ENCODE data around the gene VPS9D1.
"Not testable (repeated sequence)": the region's sequence is repeated elsewhere in the genome, so short reads cannot be mapped to it uniquely, and the experiment has no call there.

VPS9D1 gene

DNA sequence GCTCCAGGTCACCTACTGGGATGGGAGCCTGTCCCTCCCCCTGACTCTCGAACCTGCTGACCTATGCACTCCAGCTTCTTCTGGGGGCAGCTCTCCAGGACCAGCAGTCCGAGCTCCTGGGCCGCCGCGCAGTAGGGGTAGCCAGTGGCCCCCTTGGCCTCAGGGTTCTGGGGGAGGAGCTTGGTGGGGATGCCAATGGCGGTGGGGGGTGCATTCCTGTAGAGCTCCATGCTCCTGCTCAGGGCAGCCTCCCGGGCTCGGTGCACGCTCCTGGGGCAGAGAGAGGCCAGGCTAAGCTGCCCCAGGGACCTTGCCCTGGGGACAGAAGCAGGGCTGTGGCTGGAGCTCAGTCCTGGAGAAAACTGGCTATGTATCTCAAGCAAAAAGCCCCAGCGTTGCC, 11.5 kb downstream of the VPS9D1 start:
- DNase-seq = no peak

DNA sequence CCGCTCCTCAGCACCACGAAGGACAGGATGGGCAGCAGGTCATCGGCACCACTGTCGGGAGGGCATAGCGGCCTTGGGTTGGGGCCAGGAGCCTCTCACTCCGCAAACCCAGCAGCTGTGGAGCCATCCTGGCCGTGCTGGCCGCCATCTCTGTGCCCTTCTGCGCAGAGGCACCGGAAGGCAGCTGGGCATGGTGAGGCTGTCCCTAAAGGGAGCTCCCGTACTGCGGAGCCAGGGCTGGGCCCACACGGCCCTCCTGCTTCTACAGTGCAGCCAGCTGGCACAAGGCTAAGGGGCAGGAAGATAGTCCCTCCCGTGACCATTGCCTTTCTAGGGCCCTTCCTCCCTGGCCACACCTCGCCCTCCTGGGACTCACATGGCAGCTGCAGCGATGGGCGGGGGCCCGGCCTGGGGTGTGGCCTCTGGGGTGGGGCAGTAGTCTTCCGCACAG, 12.2 kb downstream of the VPS9D1 start:
- DNase-seq = no peak

DNA sequence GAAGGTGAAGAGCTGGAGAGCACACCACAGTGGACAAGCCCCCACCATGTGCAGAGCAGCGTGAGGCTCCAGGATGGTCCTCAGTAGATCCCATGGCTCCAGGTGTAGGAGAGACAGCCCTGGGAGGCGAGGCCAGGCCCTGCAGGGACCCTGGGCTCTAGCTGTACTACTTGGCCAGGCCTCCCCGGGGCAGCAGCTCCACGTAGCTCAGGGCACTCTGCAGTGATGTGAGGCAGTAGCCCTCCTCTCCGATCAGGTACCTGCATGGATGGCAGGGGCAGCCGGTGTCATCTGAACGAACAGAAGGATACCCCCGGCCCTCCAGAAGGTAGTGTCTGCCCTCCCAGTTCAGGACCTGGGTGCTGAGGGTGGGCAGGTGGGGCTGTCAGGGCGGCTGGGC, 13.0 kb downstream of the VPS9D1 start:
- no peak for DNase-seq

DNA sequence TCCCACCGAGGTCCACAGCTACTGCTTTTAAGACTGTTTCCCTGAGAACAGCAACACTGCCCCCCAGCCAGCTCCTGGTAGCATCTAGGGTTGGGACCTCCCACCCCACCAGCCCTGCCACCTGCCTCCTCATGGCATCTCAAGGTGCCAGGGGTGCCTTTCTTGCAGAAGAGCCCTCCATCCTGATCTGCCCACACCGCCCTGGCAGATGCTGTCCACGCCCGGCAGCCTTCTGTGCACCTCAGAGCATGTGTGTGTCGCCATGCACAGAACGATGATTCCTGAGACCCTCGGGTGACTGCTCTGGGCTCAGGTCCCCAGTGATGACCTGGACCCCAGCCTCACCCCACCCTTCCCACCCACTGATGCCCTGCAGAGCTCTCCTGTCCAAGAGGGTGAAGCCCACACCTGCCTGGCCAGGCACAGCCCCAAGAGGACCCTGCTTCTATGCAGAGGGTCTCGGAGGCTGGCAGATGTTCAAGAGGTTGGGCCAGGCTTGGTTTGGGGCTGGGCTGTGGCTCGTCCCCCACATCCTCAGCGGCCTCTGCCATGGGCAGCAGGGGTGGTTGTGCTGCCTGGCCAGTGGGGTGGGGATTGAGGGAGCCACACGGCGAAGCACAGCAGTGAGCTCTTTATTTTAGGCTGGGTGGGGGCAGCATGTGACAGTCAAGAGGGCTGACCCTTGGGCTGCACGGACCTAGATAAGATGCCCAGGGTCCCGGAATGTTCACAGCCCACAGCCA, 14.0 kb downstream of the VPS9D1 start:
- no peak for DNase-seq

DNA sequence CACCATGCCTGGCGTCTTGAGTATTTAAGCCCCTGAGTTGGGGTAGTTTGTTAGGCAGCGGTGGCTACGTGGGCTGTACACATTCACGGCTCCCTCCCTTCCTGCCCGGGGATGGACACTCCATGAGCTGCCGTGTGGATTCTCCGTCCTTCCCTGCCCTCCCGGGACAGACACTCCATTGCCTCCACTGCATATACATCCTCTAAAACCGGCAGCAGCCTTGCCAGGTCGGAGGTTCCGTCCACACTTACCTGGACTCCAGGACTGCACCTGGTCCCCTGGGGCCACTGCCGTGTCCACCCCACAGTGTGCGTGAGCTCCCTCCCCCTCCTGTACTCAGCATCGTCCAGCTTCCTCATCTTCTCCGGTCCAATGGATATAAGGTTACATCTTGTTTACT, 15.7 kb downstream of the VPS9D1 start:
- DNase-seq = no peak

DNA sequence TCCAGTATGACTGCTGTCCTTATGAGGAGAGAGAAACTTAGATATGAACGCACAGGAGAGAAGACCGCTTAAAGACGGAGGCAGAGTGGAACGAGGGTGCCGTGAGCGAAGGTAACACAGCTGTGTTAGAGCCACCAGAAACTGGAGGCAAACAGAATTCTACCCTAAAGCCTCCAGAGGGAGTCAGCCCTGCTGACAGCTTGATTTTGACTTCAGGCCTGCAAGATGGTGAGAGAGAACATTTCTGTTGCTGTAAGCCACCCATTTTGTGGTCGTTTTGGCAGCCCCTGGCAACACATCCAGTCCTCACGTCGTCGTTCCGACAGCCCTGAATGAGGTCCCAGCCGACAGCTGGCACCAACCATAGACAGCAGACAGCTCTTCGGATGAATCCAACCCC, 16.4 kb downstream of the VPS9D1 start:
- no peak for DNase-seq

DNA sequence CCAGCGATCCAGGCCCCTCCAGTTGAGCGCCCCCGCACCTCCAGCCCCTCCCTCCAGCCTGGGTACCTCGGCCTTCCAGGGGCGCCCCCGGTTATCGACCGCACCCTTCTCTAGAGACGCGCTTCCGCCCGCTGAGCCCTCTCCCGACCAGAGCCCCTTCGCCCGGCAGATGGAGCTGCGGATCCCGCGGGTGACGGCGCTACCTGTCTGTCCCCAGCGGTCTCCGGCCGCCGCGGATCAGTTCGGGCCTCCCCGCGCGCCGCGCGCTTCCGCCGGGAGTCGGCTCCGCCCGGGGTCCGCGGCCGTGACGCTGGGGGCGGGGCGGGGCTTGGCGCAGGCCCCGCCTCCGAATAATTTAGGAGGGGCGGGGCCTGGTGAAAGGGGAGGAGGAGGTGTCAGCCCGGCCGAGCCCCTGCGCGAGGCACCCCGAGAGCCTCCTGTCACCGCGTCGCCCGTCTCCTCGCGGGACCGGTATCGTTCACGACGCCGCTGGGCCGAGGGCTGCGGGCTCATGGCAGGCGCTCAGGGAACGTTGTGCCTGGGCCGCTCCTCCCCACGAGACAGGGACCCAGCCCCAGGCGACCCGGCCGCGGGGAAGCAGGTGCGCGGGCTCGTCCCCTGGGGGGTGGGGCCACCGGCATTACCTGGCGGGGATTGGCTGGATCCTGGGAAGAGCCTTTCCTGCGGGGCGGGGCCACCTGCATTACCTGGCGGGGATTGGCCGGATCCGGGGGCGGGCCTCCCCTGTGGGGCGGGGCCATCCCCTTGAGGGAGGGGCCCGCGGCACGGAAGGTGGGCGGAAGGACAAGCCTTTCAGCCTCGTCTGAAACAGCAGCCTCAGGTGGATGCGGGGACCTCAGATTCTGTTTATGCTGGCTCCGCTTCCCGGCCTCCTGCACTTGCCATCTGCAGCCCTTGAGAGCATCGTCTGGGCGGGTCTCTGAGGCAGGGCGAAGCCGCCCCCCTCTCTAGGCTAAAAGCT, 19.0 kb downstream of the VPS9D1 start, which contains the start of gene SPATA2L:
SPATA2L (minus strand) TSS at position 281 of the 982 bp plus-strand sequence. CDS start 473 bp downstream, outside the sequence.
- DNase-seq = peak; percentile 92 to 97 (median 95)

DNA sequence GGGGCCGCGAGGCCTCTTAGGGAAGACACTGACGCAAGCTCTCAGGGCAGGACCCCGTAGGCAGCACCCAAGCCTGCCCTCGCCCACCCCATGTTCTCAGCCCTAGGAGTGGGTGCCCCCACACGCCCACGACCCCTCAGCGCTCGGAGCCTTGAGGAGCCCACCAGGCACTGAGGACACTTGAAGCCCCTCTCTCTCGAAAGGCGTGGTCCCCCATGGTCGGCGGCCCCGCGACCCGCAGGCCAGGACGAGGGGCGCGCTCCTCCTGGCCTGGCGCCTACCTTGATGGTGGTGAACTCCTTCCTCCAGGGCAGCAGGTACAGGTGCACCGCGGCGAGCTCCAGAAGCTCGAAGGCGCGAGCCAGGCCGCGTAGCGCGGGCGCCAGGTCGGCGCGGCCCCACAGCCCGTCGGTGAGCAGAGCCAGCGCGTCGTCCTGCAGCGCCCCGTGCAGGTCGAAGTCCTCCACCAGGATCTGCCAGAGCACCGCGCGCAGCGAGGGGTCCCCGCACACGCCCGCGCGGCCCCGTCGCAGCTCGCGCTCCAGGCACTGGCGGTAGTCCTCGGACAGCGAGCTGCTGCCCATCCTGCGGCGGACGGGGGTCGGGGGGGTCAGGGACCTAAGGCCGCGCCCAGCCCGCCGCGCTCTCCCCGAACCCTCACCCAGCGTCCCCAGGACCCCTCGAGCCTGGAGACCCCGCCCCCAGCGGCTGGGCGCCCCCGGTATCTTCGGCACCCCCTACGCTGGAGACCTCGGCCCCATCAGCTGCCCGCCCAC, 19.9 kb downstream of the VPS9D1 start:
- DNase-seq = peak; percentile 39 to 61 (median 42)

DNA sequence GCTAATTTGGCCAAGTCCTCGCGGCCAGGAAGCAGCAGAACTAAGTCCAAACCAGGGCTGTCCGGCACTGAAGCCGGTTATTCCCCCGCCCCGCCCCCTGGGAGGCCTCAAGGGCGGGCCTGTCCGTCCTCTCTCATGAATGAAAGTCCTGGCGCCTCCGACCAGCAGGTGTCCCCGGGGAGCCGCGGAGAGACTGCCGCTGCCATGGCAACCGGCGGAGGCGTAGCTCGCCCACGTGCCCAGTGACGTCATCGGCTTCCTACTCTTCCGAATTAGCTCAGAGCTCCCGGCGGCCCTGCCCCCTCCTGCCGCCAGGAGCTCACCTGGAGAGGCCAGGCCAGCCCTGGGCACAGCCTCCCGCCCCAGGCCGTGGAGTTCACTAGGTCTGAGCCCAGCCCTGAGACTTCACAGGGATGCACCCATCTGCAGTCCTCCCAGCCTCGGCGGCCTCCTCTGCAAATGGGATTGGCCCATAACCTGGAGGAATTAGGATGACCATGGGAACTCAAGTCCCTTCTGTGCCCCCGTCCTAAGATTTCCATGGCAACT, 20.5 kb downstream of the VPS9D1 start:
- peak; percentile 100 for DNase-seq

DNA sequence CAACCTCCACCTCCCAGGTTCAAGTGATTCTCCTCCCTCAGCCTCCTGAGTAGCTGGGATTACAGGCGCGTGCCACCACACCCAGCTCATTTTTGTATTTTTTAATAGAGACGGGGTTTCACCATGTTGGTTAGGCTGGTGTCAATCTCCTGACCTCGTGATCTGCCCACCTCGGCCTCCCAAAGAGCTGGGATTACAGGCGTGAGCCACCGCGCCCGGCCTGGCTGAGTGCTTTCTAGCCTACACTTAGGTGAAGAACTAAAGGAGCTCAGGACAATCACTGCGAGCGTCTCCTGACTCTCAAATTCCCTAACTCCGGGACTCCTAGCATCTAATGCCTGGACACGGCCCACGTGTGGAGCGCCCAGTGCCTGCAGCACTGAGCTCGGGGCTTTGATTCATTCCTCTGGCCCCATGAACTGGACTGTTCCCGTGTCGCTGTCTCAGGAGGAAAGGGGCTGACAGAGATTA, 21.0 kb downstream of the VPS9D1 start:
- not testable (repeated sequence) for DNase-seq

DNA sequence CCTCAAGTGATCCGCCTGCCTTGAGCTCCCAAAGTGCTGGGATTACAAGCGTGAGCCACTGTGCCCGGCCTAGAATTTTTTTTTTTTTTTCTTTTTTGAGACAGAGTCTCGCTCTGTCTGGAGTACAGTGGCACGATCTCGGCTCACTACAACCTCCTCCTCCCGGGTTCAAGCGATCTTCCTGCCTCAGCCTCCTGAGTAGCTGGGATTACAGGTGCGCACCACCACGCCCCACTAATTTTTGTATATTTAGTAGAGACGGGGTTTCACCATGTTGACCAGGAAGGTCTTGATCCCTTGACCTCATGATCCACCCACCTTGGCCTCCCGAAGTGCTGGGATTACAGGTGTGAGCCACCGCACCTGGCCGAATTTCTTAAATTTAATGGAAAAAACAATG, 22.0 kb downstream of the VPS9D1 start:
- DNase-seq = not testable (repeated sequence)

DNA sequence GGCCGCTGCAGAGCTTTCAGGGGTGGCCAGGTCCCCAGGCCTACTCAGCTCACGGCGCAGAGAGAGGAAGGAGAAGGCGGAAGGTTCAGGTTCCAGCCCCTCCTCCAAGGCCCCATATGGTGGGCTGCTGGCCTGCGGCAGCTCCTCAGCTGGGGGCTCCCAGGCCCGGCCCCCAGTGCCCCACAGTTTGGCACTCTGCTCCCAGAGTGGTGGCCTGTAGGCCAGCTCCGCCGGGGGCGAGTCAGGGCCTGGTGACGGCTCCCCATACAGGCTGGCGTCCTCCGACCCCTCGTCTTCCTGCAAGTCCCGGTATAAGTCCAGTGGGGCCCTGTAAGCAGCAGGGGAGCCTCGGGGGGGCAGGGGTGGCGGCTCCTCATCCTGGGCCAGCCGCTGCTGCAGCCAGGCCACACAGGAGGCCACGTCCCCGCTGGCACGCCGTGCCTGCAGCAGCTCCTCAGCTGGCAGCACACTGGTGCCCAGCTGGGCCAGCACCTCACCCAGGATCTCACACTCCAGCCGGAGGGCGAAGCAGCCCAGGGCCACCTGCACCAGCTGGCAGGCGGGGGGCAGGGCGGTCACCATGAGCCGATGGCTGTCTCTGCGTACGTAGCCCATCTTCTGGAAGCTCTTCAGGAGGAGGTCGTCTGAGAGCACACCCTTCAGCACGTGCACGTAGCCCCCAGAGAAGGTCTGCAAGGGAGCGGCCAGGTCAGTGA, 22.9 kb downstream of the VPS9D1 start:
- DNase-seq = no peak

DNA sequence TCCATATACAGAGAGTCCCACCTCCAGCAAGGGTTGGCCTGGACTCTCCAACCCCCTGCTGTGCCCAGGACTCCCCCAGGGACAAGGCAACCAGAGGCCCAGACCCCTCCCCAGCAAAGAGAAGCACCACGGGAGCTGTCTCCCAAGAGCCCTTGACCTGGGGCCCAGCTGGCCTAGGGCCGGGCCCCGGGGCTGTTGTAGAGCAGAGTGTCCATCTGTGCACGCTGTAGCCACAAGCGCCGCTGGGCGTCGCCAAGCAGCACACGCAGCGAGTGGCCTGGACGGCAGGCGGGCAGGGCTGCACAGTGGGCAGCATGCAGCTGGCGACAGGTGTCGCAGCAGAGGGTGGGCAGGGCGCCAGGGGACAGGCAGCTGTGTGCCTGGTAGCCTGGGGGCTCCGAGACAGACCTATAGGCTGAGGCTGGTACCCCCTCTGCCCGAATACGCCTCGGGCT, 23.5 kb downstream of the VPS9D1 start:
- DNase-seq = no peak

DNA sequence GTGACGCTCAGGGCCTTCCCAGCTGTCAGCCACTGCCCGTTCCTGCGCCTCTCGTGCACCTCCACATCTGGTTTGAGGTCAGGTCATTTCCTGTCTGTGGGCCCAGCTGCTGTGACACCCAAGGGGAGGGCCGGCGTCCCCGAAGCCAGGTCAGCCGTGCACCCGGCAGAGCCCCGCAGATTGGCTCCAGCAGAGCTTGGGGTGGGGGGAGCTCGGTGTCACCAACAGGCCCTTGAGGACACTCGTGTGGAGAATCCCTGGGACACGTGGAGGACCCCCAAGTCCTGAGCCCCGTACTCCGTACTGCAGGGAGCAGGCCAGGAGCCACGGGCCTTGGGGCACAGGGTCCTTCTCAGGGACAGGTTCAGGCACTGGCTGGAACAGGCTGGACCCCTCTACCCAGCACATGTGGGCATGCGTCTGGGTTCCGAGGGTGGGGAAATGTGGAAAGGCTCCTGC, 24.0 kb downstream of the VPS9D1 start:
- DNase-seq = no peak

DNA sequence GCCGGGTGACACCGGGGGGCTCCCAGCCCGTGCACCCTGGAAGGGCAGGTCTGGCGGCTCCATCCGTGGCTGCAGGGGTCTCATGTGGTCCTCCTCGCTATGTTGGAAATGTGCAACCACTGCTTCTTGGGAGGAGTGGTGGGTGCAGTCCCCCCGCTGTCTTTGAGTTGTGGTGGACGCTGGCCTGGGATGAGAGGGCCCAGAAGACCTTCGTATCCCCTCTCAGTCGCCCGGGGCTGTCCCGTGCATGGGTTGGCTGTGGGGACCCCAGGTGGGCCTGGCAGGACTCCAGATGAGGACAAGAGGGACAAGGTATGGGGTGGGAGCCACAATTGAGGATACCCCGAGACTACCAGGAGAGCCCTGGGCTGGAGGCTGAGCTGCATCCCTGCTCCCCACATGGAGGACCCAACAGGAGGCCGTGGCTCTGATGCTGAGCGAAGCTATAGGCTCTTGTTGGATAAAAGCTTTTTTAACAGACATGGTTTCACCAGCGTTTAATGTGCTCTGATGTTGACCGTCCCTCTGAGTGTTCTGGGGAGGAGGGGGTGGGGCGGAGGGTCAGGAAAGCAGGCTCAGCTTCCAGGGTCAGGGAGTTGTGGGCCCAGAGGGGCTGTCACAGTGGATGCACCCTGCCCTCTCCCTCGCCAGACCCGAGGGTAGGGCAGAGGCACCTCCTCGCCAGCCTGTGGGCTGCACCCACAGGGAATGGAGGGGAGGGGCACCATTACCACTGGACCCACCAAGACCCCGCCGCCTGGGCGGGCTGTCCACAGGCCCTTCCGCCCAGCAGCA, 24.6 kb downstream of the VPS9D1 start:
- no peak for DNase-seq

DNA sequence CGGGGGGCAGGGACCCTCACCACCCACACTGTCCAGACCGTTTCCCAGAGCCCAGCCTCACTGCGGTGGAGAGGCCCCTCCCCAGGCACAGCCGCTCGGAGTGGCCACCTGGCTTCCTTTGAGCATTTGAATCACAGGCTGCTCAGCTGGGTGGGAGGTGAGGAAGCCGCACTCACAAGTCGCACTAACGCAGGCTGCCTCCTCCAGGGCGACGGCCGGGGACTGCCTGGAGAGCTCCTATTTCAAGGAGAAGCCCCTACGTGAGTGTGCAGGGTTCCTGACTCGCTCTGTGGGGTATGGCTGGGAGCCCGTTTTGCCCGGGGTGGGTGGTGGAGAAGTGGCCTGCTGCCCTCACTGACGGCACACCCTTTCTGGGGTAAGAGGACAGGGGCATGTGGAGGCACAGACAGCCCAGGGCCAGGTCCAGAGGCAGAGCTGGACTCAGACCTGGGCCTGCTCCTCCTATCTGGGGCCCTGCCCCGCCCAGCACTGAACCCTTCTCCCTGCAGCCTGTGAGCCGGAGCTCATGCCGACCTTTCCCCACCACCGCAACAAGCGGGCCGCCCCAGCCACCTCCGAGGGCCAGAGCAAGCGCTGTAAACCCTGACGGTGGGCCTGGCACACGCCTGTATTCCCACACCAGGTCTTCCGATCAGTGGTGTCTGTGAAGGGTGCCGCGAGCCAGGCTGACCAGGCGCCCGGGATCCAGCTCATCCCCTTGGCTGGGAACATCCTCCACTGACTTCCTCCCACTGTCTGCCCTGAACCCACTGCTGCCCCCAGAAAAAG, 25.4 kb downstream of the VPS9D1 start:
- no peak for DNase-seq

DNA sequence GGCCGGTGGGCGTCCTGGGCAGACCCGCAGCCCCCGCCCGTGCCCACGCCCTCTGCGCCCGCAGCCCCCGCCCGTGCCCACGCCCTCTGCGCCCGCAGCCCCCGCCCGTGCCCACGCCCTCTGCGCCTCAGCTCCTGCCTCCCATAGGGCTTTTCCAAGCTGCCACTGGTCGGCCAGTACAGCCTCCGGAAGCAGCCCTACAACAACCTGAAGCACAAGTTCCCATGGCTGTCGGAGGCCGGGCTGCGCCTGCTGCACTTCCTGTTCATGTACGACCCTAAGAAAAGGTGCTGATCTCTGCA, 26.0 kb downstream of the VPS9D1 start:
- DNase-seq = not testable (repeated sequence)

DNA sequence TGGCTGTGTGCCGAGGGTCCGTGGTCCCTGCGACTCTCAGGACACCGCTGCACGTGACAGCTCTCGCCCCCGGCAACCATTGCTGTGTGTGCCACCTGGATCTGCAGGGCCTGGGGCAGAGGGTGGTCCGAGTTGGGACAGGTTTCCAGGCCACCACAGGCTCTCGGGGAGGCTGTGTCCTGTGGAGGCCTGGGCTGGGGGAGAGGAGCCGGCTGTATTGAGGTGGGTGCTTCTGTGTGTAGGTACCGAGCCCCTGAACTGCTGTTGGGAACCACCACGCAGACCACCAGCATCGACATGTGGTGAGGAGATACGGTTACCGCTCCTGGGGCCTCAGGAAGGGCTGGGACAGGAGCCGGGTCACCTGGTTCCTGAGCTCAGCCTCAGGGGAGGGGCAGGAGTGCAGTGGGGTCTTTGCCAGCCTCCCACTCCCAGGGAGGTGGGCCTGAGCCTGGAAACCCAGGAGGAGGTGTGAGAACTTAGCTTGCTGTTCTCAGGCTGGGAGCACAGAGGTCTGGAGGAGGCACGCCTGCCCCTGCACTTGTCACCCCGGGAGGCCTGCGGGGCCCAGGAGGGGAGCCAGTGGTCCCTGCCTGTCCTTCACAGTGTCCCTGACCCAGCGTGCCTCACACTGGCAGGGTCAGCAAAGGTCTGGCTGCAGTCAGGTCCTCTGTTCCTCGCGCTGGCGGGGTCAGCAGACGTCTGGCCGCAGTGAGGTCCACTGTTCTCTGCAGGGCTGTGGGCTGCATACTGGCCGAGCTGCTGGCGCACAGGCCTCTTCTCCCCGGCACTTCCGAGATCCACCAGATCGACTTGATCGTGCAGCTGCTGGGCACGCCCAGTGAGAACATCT, 26.5 kb downstream of the VPS9D1 start:
- no peak for DNase-seq

DNA sequence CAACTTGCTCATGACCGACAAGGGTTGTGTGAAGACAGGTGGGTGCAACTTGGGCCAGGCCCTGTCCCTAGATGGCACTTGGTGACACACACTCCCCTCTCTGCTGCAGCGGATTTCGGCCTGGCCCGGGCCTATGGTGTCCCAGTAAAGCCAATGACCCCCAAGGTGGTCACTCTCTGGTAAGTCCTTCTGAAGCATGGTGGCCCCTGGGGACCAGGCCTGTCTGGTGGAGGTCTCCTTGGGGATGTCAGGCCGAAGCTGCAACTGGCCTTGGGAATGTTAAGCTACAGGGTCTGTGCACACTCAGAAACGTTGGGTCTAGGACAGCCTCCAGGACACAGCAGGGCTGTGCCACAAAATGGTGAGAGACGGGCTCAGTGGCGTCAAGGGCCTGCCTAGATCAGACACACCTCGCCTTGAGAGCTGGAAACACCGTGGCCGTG, 27.4 kb downstream of the VPS9D1 start:
- DNase-seq = no peak
